GM18526 (cell line): ENCODE measurements around the gene RPS23.

ENCODE experiments used
- POLR2A ChIP-seq: IDR thresholded peaks from 3 replicates; pipeline ENCODE4 v1.6.1; 2011; ENCODE audit not compliant: insufficient read length; ENCODE audit errors: extremely low read depth

Gene RPS23

DNA sequence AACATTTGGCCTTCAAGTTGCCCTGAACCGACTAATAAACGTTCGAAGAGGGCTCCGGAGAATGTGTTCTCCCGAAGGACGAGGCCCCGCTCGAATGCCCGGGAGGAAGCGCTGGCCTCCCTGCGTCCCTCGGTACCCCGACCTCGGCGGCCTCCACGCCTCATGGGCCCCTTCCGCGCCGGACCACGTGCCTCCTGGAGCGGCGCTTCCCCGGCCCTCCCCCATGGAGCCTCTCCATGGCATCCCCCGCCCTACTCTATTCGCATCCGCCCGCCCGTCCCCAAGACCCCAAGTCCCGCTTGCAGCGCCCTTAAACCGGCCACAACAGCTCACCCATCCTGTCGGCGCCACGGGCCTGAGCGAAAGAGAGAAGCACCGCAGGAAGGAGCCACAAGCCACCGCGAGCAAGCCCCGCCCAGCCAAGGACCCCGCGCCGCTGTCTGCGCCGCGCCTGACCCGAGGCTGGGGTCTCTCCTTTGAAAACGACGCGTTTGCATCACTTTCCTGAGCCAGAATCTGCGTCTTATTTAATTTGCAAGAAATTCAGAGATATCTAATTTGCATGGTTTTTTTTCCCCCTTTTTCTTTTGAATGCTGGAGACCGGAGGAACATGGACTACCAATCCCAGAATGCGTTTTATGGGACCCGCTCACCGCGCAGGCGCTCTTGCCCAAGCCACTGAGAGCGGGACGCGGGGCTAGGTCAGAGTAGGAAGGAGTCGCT lies at the start of gene RPS23:
TSS of gene RPS23 (minus strand) at position 368 of the 724 bp plus-strand sequence. CDS start at position 337, 31 bp downstream.
- TF ChIP-seq POLR2A: peak; percentile 95

DNA sequence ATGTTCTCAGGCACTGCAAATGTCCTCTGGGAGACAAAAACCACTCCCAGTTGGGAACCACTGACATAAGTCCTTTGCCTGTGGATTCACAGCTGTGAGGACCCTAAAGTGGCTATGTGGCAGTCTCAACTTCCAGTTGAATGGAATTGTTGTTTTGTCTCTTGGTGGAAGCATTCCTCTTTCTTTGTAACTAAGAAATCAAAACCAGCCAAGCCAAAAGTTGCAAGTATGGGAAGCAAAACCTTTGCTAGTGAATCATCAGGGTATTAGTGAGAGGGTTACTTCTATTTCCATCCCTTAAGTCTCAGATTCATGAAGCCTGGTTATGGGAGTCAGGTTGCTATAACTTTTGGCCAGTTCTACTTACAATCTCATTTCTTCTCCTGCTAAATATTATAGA lies 49.8 kb upstream of the RPS23 start:
- TF ChIP-seq POLR2A: no peak

DNA sequence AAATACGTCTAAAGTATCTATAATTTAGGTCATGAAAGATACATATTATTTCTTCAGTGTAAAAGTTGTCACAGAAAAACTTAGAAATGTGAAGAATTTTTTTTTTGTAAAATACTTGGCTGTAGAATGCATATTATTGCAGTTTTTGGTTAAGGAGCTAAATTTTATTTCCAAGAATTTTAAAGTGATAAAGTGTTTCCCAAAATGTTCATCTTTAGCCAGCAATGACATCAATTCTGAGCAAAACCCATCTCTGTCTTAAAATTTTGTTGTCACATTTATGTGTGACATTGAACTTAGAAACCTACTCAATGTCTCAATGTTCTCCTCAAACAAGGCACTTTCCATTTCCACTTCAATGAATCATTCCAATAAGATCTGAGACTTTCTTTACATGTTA lies 47.8 kb upstream of the RPS23 start:
- TF ChIP-seq POLR2A: no peak

GRCh38 chr5:82325155-82325554 lies 47.0 kb upstream of the RPS23 start:
- TF ChIP-seq POLR2A: no peak

- no peak for TF ChIP-seq POLR2A
Observed at GRCh38 chr5:82320966-82321365, 42.8 kb upstream of the RPS23 start.

DNA sequence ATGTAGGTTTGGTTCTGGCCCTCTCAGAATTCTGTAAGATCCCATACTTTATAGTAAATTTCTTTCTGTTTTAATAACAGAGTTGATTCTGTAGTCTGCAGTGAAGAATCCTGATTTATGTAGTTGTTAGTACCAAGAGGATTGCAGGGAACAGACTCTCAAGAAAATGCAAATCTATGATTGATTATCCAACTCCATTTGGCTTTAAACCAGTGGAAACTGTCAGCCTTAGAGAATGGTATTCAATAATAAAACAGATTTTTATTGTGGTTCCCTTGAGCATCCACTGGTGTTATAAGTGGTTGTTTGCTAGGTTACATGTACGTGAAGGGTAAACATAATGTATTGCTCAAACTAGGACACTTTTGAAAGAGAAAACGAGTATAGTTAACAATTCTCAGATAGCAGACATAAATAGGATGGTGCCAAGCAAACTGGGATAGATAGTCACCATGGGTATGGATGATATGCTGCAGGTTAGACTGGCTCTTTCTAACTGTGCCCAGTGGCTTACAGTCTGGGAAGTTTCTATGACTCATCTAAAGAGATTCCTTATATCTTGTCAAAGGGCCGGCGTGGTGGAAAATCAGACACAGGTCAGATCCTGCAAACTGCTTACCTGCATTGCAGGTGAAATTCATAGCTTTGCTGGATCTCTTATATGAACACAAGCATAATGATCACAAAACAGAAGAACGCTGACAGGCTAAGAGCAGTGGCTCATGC lies 41.7 kb upstream of the RPS23 start:
- no peak for TF ChIP-seq POLR2A

GRCh38 chr5:82319192-82319591 lies 41.0 kb upstream of the RPS23 start:
- no peak for TF ChIP-seq POLR2A

DNA sequence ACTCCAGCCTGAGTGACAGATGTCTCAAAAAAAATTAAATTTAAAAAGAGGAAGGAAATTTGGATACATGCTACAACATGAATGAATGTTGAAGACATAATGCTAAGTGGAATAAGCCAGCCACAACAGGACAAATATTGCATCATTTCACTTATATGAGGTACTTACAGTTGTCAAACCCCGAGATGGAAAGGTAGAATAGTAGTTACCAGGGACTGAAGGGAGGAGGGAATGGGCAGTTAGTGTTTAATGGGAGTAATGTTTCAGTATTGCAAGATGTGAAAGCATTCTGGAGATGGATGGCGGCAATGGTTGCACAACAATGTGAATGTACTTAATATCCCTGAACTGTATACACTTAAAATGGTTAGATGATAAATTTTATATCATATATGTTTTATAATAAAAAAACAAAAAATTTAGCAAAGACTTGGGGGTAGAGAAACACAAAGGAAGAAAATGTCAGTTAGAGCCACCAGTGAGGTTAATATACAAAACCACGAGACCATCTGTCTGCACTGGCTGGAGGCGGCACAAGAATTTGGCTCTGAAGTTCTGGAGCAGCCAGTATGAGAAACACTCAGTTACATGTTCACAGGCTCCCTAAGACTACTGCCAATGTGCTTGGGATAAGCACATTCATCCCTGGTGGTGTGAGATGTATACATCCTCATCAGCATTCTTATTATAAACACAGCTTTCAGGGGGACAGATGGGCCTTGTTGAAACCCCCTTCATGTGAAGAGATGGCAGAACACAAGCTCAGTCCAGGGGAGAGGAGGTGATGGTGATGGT lies 37.0 kb upstream of the RPS23 start:
- no peak for TF ChIP-seq POLR2A

DNA sequence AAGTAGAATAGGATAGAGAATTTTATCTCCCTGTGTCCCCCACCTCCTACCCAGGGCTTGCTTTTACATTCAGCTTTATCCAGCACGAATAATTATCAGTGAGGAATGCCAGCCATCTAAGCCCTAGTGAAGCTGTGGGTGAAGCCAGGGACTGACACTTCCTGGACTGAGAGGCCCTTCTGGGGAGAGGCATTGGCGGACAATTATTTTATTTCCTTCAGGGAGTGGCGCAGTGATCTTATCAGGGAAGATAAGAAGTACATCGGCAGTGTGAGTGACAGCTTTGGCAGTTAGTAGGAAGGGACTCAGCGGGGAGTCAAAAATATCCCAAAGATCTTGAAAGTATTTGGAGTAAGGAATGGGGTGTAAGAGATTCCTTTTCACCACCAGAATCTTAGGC lies 34.9 kb upstream of the RPS23 start:
- no peak for TF ChIP-seq POLR2A

GRCh38 chr5:82312373-82312856 lies 34.3 kb upstream of the RPS23 start:
- TF ChIP-seq POLR2A: no peak

- TF ChIP-seq POLR2A: no peak
Observed at GRCh38 chr5:82309091-82309531, 31.0 kb upstream of the RPS23 start.

DNA sequence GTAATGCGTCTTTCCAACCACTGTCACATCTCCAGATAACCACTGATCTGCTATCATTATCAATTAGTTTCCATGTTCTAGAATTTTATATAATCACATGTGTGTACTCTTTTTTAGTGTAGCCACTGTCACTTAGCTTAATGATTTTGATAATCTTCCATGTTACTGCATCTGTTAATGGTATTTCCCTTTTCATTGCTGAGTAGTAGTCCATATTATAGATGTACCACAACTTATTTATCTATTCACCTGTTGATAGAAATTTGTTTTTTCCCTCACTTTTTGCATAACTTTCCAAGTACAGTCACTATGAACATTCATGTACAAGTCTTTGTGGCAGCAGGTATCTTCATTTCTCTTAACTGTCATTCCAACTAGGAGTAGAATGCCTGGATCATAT lies 30.3 kb upstream of the RPS23 start:
- TF ChIP-seq POLR2A: no peak

DNA sequence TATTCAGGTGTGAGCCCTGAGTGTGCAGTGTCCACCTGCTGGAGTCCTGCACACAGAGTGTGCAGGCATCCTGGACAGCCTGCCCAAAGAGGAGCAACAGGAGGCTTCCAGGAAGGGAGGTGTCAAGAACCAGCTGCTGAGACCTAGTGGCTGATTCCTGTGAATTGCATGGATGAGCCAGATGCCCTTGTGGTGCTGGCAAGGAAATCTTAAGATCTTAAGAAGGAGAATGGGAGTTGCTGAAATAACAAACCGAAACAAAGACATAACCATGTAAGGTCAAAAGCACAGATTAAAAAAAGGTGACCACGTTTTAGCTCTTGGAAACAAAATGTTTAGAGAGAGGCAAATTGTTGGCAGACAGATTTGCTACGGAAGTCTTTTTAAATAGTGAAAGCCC lies 29.3 kb upstream of the RPS23 start:
- no peak for TF ChIP-seq POLR2A

DNA sequence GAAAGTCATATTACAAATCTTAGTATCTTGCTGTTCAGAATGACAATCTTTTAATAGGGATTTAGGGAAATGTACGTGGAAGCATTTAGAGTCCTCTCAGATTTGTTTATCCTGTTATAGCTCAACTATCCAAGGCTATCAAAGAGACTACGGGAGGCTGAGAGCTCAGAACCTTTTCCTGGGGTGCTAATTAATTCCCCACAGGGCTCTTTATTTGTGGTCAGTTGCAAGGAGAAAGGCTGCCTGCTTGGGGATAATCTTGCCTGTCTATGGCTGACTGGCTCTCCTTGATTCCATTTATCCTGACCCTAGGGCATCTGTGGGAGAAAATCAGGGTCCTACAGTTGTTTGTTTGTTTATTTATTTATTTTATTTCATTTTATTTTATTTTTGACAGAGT lies 28.0 kb upstream of the RPS23 start:
- TF ChIP-seq POLR2A: no peak

DNA sequence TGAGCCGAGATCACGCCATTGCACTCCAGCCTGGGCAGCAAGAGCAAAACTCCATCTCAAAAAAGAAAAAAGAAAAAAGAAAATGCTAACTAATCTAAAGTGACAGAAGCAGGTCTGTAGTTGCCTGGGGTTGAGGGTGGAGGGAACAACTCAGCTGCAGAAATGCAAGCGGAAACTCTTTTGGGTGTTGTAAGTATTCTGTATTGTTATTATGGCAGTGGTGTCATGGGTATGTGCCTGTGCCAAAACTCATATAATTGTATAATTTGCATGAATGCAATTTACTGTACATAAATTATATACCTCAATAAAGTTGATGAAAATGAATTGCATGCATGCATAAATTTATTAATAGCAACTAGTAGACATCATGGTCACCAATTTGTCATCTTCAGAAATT lies 23.0 kb upstream of the RPS23 start:
- TF ChIP-seq POLR2A: no peak

GRCh38 chr5:82298668-82299067 lies 20.5 kb upstream of the RPS23 start:
- no peak for TF ChIP-seq POLR2A
